ENCODE data around the gene HLA-DRA. TPM values are rescaled to one million over a fixed set of nuclear protein-coding genes. Genes with fewer than 3 reads are reported as not detected.

Gene HLA-DRA
- total RNA-seq, 4 donors from 2014 or later, result 228 to 978 (median 306) TPM

DNA sequence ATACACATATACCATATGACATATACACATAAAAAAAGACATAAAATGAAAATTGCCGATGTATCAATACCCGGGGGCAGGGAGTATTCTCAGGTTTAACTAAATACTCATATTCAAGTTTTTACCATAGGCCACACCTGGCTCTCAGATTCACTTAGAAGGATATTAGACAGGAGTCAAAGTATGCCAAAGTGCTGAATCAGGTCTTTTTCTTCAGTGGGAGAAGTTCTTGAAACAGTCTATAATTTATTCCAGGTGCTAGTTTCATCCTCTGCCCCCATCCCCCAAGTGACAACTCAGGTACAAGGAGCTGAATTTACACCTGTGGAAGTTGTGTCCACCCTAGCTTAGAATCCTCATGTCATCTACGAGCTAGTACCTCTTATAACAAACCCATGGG lies 8.5 kb upstream of the HLA-DRA start:
- TF ChIP-seq, protein P1, sequence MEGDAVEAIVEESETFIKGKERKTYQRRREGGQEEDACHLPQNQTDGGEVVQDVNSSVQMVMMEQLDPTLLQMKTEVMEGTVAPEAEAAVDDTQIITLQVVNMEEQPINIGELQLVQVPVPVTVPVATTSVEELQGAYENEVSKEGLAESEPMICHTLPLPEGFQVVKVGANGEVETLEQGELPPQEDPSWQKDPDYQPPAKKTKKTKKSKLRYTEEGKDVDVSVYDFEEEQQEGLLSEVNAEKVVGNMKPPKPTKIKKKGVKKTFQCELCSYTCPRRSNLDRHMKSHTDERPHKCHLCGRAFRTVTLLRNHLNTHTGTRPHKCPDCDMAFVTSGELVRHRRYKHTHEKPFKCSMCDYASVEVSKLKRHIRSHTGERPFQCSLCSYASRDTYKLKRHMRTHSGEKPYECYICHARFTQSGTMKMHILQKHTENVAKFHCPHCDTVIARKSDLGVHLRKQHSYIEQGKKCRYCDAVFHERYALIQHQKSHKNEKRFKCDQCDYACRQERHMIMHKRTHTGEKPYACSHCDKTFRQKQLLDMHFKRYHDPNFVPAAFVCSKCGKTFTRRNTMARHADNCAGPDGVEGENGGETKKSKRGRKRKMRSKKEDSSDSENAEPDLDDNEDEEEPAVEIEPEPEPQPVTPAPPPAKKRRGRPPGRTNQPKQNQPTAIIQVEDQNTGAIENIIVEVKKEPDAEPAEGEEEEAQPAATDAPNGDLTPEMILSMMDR (IDR thresholded peaks at IDR 0.05; ENCODE audit: low read depth), result no peak

DNA sequence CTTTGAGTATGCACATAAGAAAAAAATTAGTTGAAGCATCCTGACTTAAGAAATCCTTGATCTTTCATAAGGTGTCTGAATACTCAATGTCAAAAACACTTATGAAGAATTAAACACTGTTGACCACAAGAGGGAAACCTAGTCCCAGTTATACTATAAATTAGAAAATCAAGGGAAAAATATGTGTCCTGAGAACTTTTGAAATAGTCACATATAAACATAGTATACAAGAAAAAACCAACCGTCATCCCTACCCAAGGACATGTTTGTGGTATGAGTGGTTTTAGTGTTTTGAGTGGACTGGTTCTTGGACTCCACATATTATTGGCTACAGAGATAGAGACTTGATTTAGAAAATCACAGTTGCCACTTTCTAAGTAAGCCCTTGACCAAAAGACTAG lies 7.6 kb upstream of the HLA-DRA start:
- TF ChIP-seq, protein P1 (IDR thresholded peaks at IDR 0.05; ENCODE audit: low read depth), result no peak

DNA sequence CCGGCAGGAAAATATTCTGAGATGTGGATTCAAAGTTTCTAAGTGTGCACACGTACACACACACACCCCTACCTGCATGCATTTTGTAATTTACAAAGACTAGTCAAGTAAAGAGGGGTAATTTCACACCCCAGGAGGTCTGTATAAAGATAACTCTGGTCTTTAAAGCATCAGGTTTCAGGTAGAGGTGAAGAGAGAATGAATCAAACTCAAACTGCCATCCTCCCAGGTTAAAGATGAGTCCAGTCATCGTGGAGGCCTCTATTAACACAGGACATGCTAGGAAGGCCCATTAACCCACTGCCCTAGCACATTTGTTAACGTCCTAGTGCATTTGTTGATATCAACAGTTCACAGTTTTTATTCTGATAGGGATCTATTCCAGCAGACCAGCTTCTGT lies 3.5 kb upstream of the HLA-DRA start:
- TF ChIP-seq, protein P1 (IDR thresholded peaks at IDR 0.05; ENCODE audit: low read depth), result no peak

- TF ChIP-seq, protein P1 (IDR thresholded peaks at IDR 0.05; ENCODE audit: low read depth), result no peak
These were observed 2.5 kb upstream of the HLA-DRA start for GRCh38 chr6:32436995-32437836.

DNA sequence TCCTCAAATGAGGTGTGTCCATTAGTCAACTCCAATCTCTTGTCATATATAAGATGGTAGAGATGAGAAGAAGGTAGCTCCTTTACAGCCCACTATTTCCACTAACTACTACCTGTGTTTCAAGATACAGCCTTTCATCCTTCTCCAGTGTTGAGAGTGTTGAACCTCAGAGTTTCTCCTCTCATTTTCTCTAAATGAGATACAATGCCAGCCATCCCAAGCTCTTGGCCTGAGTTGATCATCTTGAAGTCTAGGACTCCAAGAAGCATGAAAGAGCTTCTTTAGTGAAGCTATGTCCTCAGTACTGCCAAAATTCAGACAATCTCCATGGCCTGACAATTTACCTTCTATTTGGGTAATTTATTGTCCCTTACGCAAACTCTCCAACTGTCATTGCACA lies 548 bp upstream of the HLA-DRA start:
- TF ChIP-seq, protein P1 (IDR thresholded peaks at IDR 0.05; ENCODE audit: low read depth), result no peak

GRCh38 chr6:32442243-32442667 lies 2.6 kb downstream of the HLA-DRA start:
- TF ChIP-seq, protein P1 (IDR thresholded peaks at IDR 0.05; ENCODE audit: low read depth), result no peak

- TF ChIP-seq, protein P1 (IDR thresholded peaks at IDR 0.05; ENCODE audit: low read depth), result no peak
These were observed 3.4 kb downstream of the HLA-DRA start for GRCh38 chr6:32442977-32443552.
